HuH-7.5 (cell line): ENCODE measurements around the gene CCNI2.

ENCODE experiments used
- DNase-seq: peaks from one replicate; pipeline ENCODE4 v3.0.0; 2011; ENCODE audit warnings: low spot score

CCNI2 gene

GRCh38 chr5:132765311-132766019, 18.2 kb downstream of the CCNI2 start:
- DNase-seq, result no peak

- DNase-seq, result no peak
Measured at GRCh38 chr5:132766020-132766805, 19.0 kb downstream of the CCNI2 start.

- DNase-seq, result no peak
Measured at GRCh38 chr5:132766806-132767055, 19.5 kb downstream of the CCNI2 start.

- no peak for DNase-seq
Measured at GRCh38 chr5:132767150-132767549, 19.9 kb downstream of the CCNI2 start.

- DNase-seq, result no peak
Measured at GRCh38 chr5:132768485-132768868, 21.3 kb downstream of the CCNI2 start.

- DNase-seq, result no peak
Measured at GRCh38 chr5:132770476-132771159, 23.4 kb downstream of the CCNI2 start.

GRCh38 chr5:132771503-132771998, 24.3 kb downstream of the CCNI2 start:
- DNase-seq, result peak; percentile 45

- DNase-seq, result no peak
Measured at GRCh38 chr5:132772291-132773070, 25.3 kb downstream of the CCNI2 start.

GRCh38 chr5:132773114-132773513, 25.9 kb downstream of the CCNI2 start:
- DNase-seq, result no peak

GRCh38 chr5:132773601-132774355, 26.6 kb downstream of the CCNI2 start:
- no peak for DNase-seq

GRCh38 chr5:132774406-132774805, 27.2 kb downstream of the CCNI2 start:
- DNase-seq, result no peak

- DNase-seq, result no peak
Measured at GRCh38 chr5:132774896-132775295, 27.7 kb downstream of the CCNI2 start.

GRCh38 chr5:132775476-132775961, 28.3 kb downstream of the CCNI2 start:
- no peak for DNase-seq

GRCh38 chr5:132776131-132776937, 29.1 kb downstream of the CCNI2 start:
- DNase-seq, result peak; percentile 49

GRCh38 chr5:132776938-132777208, 29.6 kb downstream of the CCNI2 start:
- DNase-seq, result no peak

GRCh38 chr5:132777209-132778069, 30.2 kb downstream of the CCNI2 start, which contains the start of gene SEPTIN8:
Gene SEPTIN8, minus strand, starts transcription at chr5:132777239. Its CDS starts 102 bp downstream, at chr5:132777137.
- peak; percentile 56 for DNase-seq

GRCh38 chr5:132778129-132778528, 30.9 kb downstream of the CCNI2 start:
- DNase-seq, result no peak

GRCh38 chr5:132778856-132779255, 31.6 kb downstream of the CCNI2 start:
- DNase-seq, result no peak

- no peak for DNase-seq
Measured at GRCh38 chr5:132779961-132780360, 32.7 kb downstream of the CCNI2 start.

GRCh38 chr5:132780577-132780976, 33.4 kb downstream of the CCNI2 start:
- DNase-seq, result no peak
